ENCODE data around the gene SLC38A10. TPM values are rescaled to one million over a fixed set of nuclear protein-coding genes. Genes with fewer than 3 reads are reported as not detected.
A peak's percentile ranks its signal among the peaks of the same experiment; 100 is the strongest.

Gene SLC38A10
- total and polyA plus RNA-seq, 4 donors = 26.7 to 76.8 (median 59.1) TPM

GRCh38 chr17:81245024-81245664 lies 50.0 kb downstream of the SLC38A10 start:
- H3K36me3 ChIP-seq (ENCODE audit: control insufficient read depth, insufficient read depth, low read length) = peaks cover 82% of the 10 kb centered on the region
- WGBS (ENCODE audit: insufficient coverage) = 85% methylated on average over 24 of the region's 25 CpGs
- no peak overlapping the region for H3K4me3 ChIP-seq (ENCODE audit: low read depth, low read length)
- peaks cover 34% of the 10 kb centered on the region for H3K4me1 ChIP-seq (ENCODE audit: control insufficient read depth, insufficient read depth, low read length)
- H3K27me3 ChIP-seq (ENCODE audit: control insufficient read depth, insufficient read depth, low read length) = no peaks in the 10 kb centered on the region
- no peaks in the 10 kb centered on the region for H3K9me3 ChIP-seq (ENCODE audit: control insufficient read depth, insufficient read depth, low read length)
- no peak for DNase-seq (ENCODE audit: low read depth in 4 of 6, low spot score in 6 of 6)
- no peak overlapping the region for H3K27ac ChIP-seq (ENCODE audit: low read depth, low read length)

DNA sequence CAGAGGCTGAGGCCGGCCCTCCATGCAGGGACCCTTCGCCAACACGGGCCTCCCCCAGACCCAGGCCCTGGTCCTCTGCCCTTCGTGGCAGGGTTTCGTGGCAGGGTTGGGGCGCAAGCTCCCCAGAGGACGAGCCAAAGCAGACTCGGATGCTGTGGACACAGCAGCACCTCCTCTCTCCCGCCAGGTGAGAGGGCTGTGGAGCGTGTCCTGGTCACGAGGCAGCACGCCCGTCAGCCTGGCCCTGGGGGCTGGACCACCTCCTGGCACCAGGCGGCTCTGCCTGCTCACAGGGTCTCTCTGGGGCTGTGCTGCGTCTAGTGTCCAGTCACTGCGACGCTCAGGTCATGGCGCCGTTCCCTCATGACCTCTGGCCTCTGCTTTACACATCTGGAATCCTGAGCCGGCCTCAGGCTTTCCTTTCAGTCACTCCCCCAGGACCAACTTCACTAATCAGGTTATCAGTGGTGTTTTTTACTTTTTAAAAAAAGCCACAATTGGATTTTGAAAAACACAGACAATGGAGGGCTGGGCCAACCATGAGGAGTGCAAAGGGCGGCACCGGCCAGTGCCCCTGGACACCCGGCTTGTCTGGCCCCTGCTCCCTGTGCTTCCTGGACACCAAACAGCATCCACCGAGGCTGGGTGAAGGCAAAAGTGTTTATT lies 50.6 kb downstream of the SLC38A10 start:
- H3K4me1 ChIP-seq (ENCODE audit: control insufficient read depth, insufficient read depth, low read length) = peaks cover 41% of the 10 kb centered on the region
- H3K27ac ChIP-seq (ENCODE audit: low read depth, low read length) = no peak overlapping the region
- no peaks in the 10 kb centered on the region for H3K27me3 ChIP-seq (ENCODE audit: control insufficient read depth, insufficient read depth, low read length)
- WGBS (ENCODE audit: insufficient coverage) = 75% methylated on average over 19 of the region's 24 CpGs
- DNase-seq (ENCODE audit: low read depth in 4 of 6, low spot score in 6 of 6) = no peak
- H3K36me3 ChIP-seq (ENCODE audit: control insufficient read depth, insufficient read depth, low read length) = peaks cover 75% of the 10 kb centered on the region
- H3K9me3 ChIP-seq (ENCODE audit: control insufficient read depth, insufficient read depth, low read length) = no peaks in the 10 kb centered on the region
- no peak overlapping the region for H3K4me3 ChIP-seq (ENCODE audit: low read depth, low read length)

DNA sequence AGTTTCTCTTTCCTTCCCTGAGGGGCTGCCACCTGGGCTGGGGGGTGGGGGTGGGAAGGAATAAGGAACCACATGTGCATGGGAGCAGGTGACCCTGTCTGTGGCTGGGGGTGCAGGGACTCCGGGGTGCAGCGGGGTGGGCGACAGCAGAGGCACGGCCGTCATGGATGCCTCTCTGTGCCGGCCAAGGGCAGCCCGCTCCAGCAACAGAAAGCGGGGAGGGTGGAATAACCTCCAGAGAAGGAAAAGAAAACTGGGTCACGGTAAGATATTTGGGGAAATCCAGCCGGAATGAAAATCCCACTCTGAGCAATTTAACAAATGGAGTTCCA lies 51.8 kb downstream of the SLC38A10 start:
- WGBS (ENCODE audit: insufficient coverage) = 77% methylated on average over 6 of the region's 10 CpGs

DNA sequence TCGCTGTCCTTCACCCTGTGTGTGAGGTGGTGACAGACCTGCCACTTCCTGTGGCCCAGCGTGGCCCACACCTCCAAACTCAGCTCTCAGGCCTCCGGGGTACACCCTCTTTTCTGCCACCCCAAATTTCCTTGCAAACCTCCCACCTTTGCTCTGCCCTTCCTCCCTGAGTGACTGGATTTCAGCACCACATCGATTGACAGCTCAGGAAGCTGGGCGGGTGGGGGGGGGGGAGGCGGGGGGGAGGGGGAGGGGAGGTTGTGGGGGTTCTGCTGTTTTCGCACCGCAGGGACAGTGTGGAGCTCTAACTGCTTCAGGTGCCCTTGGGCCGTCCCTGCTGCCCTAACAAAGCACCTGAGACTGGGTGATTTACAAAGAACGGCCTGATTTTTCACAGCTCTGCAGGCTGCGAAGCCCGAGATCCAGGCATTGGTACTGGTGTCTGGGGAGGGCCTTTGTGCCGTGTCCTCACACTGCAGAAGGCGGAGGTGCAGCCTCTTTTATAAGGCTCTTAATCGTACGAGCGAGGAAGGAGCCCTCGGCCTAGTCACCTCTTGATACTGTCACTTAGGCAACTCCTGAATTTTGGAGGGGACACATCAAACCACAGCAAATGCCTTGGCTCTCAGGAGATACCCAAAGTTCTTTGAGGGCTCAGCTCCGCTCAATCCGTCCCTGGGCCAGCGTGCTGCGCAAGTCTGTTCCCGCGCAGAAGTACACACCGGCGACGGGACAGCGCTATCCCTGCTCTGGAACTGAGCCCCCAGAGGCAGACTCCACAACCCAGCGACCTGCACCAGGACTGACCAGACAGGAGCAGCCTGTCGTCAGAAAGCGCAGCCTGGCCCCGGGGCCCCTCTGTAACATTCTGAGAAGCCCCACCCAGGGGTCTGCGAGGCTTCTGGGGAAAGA lies 52.4 kb downstream of the SLC38A10 start:
- H3K4me3 ChIP-seq (ENCODE audit: low read depth, low read length) = no peak overlapping the region
- no peaks in the 10 kb centered on the region for H3K9me3 ChIP-seq (ENCODE audit: control insufficient read depth, insufficient read depth, low read length)
- DNase-seq (ENCODE audit: low read depth in 4 of 6, low spot score in 6 of 6) = no peak
- peaks cover 49% of the 10 kb centered on the region for H3K4me1 ChIP-seq (ENCODE audit: control insufficient read depth, insufficient read depth, low read length)
- 86% methylated on average over 28 of the region's 33 CpGs for WGBS (ENCODE audit: insufficient coverage)
- H3K27ac ChIP-seq (ENCODE audit: low read depth, low read length) = no peak overlapping the region
- H3K36me3 ChIP-seq (ENCODE audit: control insufficient read depth, insufficient read depth, low read length) = peaks cover 63% of the 10 kb centered on the region
- H3K27me3 ChIP-seq (ENCODE audit: control insufficient read depth, insufficient read depth, low read length) = no peaks in the 10 kb centered on the region

More for the DNA sequence above, 51.8 kb downstream of the SLC38A10 start:
- Histone ChIP-seq H3K4me3 (ENCODE audit: low read depth, low read length) (no peak overlapping the region), H3K27me3 (ENCODE audit: control insufficient read depth, insufficient read depth, low read length) (no peaks in the 10 kb centered on the region), H3K4me1 (ENCODE audit: control insufficient read depth, insufficient read depth, low read length) (peaks cover 43% of the 10 kb centered on the region), H3K36me3 (ENCODE audit: control insufficient read depth, insufficient read depth, low read length) (peaks cover 66% of the 10 kb centered on the region), H3K9me3 (ENCODE audit: control insufficient read depth, insufficient read depth, low read length) (no peaks in the 10 kb centered on the region), H3K27ac (ENCODE audit: low read depth, low read length) (no peak overlapping the region)
- DNase-seq (ENCODE audit: low read depth in 4 of 6, low spot score in 6 of 6) = no peak

GRCh38 chr17:81241648-81242420 lies 53.3 kb downstream of the SLC38A10 start:
- no peak overlapping the region for H3K4me3 ChIP-seq (ENCODE audit: low read depth, low read length)

DNA sequence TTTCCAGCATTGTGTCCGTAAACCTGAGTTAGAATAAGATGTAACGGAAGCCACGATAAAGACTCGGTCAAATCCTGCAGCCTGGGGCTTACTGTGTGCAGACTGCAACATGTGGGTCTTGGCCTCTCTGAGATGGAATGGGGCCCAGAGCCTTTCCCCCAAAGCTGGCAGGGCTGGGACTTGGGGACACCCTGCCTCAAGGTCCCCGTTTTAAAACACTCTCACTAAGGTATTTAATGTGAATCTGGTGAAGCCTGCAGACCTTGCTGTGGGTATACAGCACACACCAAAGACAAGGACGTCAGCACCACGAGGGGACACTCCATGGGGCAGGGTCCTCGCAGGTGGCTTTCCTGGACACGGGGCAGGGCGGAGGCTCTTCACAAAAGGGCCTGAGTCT lies 53.9 kb downstream of the SLC38A10 start:
- H3K9me3 ChIP-seq (ENCODE audit: control insufficient read depth, insufficient read depth, low read length) = no peaks in the 10 kb centered on the region
- H3K27me3 ChIP-seq (ENCODE audit: control insufficient read depth, insufficient read depth, low read length) = no peaks in the 10 kb centered on the region
- H3K4me1 ChIP-seq (ENCODE audit: control insufficient read depth, insufficient read depth, low read length) = peaks cover 61% of the 10 kb centered on the region
- no peak overlapping the region for H3K27ac ChIP-seq (ENCODE audit: low read depth, low read length)
- DNase-seq (ENCODE audit: low read depth in 4 of 6, low spot score in 6 of 6) = no peak
- H3K4me3 ChIP-seq (ENCODE audit: low read depth, low read length) = no peak overlapping the region
- H3K36me3 ChIP-seq (ENCODE audit: control insufficient read depth, insufficient read depth, low read length) = peaks cover 65% of the 10 kb centered on the region
- WGBS (ENCODE audit: insufficient coverage) = 92% methylated on average over 9 of the region's 10 CpGs

More at GRCh38 chr17:81241648-81242420, 53.3 kb downstream of the SLC38A10 start:
- Histone ChIP-seq H3K9me3 (ENCODE audit: control insufficient read depth, insufficient read depth, low read length) (no peaks in the 10 kb centered on the region), H3K36me3 (ENCODE audit: control insufficient read depth, insufficient read depth, low read length) (peaks cover 65% of the 10 kb centered on the region), H3K27me3 (ENCODE audit: control insufficient read depth, insufficient read depth, low read length) (no peaks in the 10 kb centered on the region), H3K4me1 (ENCODE audit: control insufficient read depth, insufficient read depth, low read length) (peaks cover 57% of the 10 kb centered on the region), H3K27ac (ENCODE audit: low read depth, low read length) (no peak overlapping the region)
- DNase-seq (ENCODE audit: low read depth in 4 of 6, low spot score in 6 of 6) = peak in 2 of 6 donors; percentile 35 to 55
- 50% methylated on average over 26 of the region's 26 CpGs for WGBS (ENCODE audit: insufficient coverage)

GRCh38 chr17:81240761-81241160 lies 54.3 kb downstream of the SLC38A10 start:
- Histone ChIP-seq H3K36me3 (ENCODE audit: control insufficient read depth, insufficient read depth, low read length) (peaks cover 65% of the 10 kb centered on the region), H3K9me3 (ENCODE audit: control insufficient read depth, insufficient read depth, low read length) (no peaks in the 10 kb centered on the region), H3K27ac (ENCODE audit: low read depth, low read length) (no peak overlapping the region), H3K4me1 (ENCODE audit: control insufficient read depth, insufficient read depth, low read length) (peaks cover 61% of the 10 kb centered on the region), H3K27me3 (ENCODE audit: control insufficient read depth, insufficient read depth, low read length) (no peaks in the 10 kb centered on the region), H3K4me3 (ENCODE audit: low read depth, low read length) (no peak overlapping the region)
- 73% methylated on average over 4 of the region's 8 CpGs for WGBS (ENCODE audit: insufficient coverage)
- no peak for DNase-seq (ENCODE audit: low read depth in 4 of 6, low spot score in 6 of 6)

DNA sequence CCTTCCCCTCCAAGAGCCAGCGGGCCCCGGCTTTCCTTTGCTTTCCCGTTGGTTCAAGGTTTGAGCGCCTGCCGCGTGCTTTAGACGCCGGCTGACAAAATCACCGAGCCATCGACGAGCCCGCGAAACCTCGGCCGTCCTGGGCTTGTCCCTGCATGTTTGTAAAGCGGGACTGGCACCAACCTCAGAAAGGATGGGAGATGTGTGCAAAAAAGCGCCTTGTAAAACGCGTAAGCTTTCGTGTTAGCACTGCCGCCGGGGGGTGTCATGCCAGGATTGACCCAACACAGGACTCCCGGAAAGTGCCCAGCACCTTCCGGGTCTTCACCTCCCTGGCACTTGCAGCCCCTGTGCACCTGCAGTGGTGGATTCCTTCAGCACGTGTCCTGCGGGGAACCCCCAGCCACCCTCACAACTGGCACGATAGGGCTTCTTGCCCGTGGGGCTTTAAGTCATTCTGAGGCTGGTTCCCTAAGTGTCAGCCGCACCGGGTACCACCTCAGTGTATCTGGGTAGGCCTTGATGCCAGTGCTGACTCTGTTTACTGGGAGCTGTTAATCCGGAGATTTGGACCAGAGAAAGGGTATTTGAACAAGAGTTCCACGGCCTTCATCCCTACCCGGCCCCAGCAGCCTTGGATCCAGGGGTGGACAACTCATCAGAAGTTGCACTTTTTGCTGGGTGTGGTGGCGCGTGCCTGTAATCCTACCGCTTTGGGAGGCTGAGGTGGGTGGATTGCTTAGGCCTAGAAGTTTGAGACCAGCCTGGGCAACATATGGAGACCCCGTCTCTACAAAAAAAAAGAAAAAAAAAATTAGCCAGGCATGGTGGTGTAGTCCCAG lies 55.2 kb downstream of the SLC38A10 start:
- peaks cover 58% of the 10 kb centered on the region for H3K4me1 ChIP-seq (ENCODE audit: control insufficient read depth, insufficient read depth, low read length)
- peaks cover 64% of the 10 kb centered on the region for H3K36me3 ChIP-seq (ENCODE audit: control insufficient read depth, insufficient read depth, low read length)
- no peaks in the 10 kb centered on the region for H3K9me3 ChIP-seq (ENCODE audit: control insufficient read depth, insufficient read depth, low read length)
- WGBS (ENCODE audit: insufficient coverage) = 14% methylated on average over 35 of the region's 37 CpGs
- H3K27ac ChIP-seq (ENCODE audit: low read depth, low read length) = no peak overlapping the region
- no peak for DNase-seq (ENCODE audit: low read depth in 4 of 6, low spot score in 6 of 6)
- no peaks in the 10 kb centered on the region for H3K27me3 ChIP-seq (ENCODE audit: control insufficient read depth, insufficient read depth, low read length)
- H3K4me3 ChIP-seq (ENCODE audit: low read depth, low read length) = peak overlapping the region; percentile 62
